ENCODE data around the gene GFOD1.

GFOD1 gene

DNA sequence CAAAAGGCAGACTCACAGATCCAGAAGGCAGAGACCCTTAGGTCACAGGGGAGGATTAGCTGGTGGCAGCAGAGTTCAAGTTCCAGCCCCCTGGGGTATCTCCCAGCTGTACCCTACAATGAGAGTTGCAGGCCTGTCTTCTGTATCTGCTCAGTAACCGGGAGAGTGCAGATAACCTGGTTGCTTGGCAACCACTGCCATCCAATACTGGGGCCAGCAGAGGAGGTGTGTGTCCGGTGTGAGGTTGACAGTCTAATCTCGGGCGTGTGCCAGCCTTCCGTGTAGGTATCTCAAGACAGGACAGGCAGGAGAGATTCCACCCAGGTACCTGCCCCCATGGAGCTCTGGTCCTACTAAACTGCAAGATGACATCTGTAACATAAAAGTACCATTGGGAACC is 102.4 kb downstream of the GFOD1 start:
- TF ChIP-seq CTCF (conservative IDR thresholded peaks at IDR 0.05; ENCODE audit: low read depth, low read length): no peak
- Histone ChIP-seq H3K27ac (no peak overlapping the region), H3K4me2 (no peak overlapping the region), H3K27me3 (ENCODE audit: insufficient read depth, low read depth) (no peaks in the 10 kb centered on the region), H4K20me1 (ENCODE audit: insufficient read depth) (no peaks in the 10 kb centered on the region), H2AFZ (ENCODE audit: low read depth) (no peak overlapping the region), H3K79me2 (ENCODE audit: insufficient read depth, low read depth) (no peaks in the 10 kb centered on the region), H3K4me1 (ENCODE audit: low read depth, poor library complexity, severe bottlenecking) (peaks cover 41% of the 10 kb centered on the region), H3K4me3 (IDR thresholded peaks at IDR 0.05; ENCODE audit: insufficient read depth, low read depth, low read length) (no peak overlapping the region), H3K36me3 (ENCODE audit: insufficient read depth) (no peaks in the 10 kb centered on the region), H3K9ac (no peak overlapping the region)

DNA sequence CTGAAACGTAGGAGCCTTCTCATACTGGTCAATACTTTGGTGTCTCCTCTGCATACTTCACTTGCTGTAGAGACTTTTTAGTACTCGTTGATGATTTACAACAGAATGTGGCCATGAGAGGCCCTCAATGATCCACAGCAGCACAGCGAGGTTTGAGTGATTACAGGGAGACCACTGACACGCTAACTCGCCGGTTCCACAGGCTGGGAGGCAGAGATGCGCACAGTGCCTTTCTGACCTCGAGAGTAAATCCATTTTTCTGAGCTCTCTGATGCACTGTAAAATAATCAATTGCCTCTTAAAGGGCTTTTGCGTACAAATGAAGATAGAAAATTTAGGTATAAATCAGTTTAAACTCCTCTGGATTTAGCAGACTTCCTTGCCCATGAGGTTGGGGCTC is 102.9 kb downstream of the GFOD1 start:
- Histone ChIP-seq H3K79me2 (ENCODE audit: insufficient read depth, low read depth) (no peaks in the 10 kb centered on the region), H3K27me3 (ENCODE audit: insufficient read depth, low read depth) (no peaks in the 10 kb centered on the region), H4K20me1 (ENCODE audit: insufficient read depth) (no peaks in the 10 kb centered on the region), H3K27ac (peak overlapping the region; percentile 90; the same call in 1 of the 2 replicates), H3K36me3 (ENCODE audit: insufficient read depth) (no peaks in the 10 kb centered on the region), H3K4me3 (IDR thresholded peaks at IDR 0.05; ENCODE audit: insufficient read depth, low read depth, low read length) (no peak overlapping the region), H3K4me1 (ENCODE audit: low read depth, poor library complexity, severe bottlenecking) (peaks cover 41% of the 10 kb centered on the region), H3K4me2 (peak overlapping the region; percentile 83; the same call in 1 of the 2 replicates), H2AFZ (ENCODE audit: low read depth) (no peak overlapping the region; the same call in 1 of the 2 replicates), H3K9ac (no peak overlapping the region)
- no peak for TF ChIP-seq CTCF (conservative IDR thresholded peaks at IDR 0.05; ENCODE audit: low read depth, low read length)

GRCh38 chr6:13383328-13384163 is 103.9 kb downstream of the GFOD1 start:
- Histone ChIP-seq H3K4me1 (ENCODE audit: low read depth, poor library complexity, severe bottlenecking) (peaks cover 48% of the 10 kb centered on the region), H3K36me3 (ENCODE audit: insufficient read depth) (no peaks in the 10 kb centered on the region), H3K4me2 (peak overlapping the region; percentile 83), H3K27ac (peak overlapping the region; percentile 90), H3K27me3 (ENCODE audit: insufficient read depth, low read depth) (no peaks in the 10 kb centered on the region), H2AFZ (ENCODE audit: low read depth) (peak overlapping the region; percentile 72), H3K9ac (peak overlapping the region; percentile 44), H4K20me1 (ENCODE audit: insufficient read depth) (no peaks in the 10 kb centered on the region), H3K4me3 (IDR thresholded peaks at IDR 0.05; ENCODE audit: insufficient read depth, low read depth, low read length) (no peak overlapping the region), H3K79me2 (ENCODE audit: insufficient read depth, low read depth) (no peaks in the 10 kb centered on the region)
- peak; percentile 55 for TF ChIP-seq CTCF (conservative IDR thresholded peaks at IDR 0.05; ENCODE audit: low read depth, low read length)

- H4K20me1 ChIP-seq (ENCODE audit: insufficient read depth): no peaks in the 10 kb centered on the region
- H2AFZ ChIP-seq (ENCODE audit: low read depth): no peak overlapping the region
- H3K79me2 ChIP-seq (ENCODE audit: insufficient read depth, low read depth): no peaks in the 10 kb centered on the region
- no peak for TF ChIP-seq CTCF (conservative IDR thresholded peaks at IDR 0.05; ENCODE audit: low read depth, low read length)
- peaks cover 50% of the 10 kb centered on the region for H3K4me1 ChIP-seq (ENCODE audit: low read depth, poor library complexity, severe bottlenecking)
- no peak overlapping the region for H3K9ac ChIP-seq
- H3K36me3 ChIP-seq (ENCODE audit: insufficient read depth): no peaks in the 10 kb centered on the region
- no peak overlapping the region for H3K27ac ChIP-seq
- H3K27me3 ChIP-seq (ENCODE audit: insufficient read depth, low read depth): no peaks in the 10 kb centered on the region
- no peak overlapping the region for H3K4me2 ChIP-seq
- no peak overlapping the region for H3K4me3 ChIP-seq (IDR thresholded peaks at IDR 0.05; ENCODE audit: insufficient read depth, low read depth, low read length)
These were observed 106.6 kb downstream of the GFOD1 start for GRCh38 chr6:13380761-13381160.
